ENCODE results near the gene OAF.
"Not testable (repeated sequence)": the region's sequence is repeated elsewhere in the genome, so short reads cannot be mapped to it uniquely, and the experiment has no call there.

Gene OAF

DNA sequence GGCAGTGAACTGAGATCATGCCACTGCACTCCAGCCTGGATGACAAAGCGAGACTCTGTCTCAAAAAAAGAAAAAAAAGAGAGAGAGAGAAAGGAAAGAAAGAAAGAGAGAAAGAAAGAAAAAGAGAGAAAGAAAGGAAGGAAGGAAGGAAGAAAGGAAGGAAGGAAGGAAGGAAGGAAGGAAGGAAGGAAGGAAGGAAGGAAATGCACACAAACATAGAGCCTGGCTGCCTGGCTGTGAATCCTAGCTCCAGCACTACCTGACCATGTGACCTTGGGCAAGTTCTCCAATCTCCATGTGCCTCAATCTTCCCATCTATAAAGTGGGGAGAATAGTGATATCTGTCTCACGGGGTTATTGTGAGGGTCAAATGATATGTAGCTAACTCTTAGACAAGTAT is 63.1 kb downstream of the OAF start:
- DNase-seq, result not testable (repeated sequence)

GRCh38 chr11:120279502-120279901 is 68.7 kb downstream of the OAF start:
- DNase-seq, result no peak

Data from SW 1271 (cell line).